Activated CD4-positive, alpha-beta memory T cell treated with anti-CD3 and anti-CD28 coated beads for 36 hours (primary cell): Measurements from ENCODE around the gene CHIC2. TPM values are rescaled to one million over a fixed set of nuclear protein-coding genes. Genes with fewer than 3 reads are reported as not detected.

Experiments used
- CTCF ChIA-PET: fragments of 350-600 bp; sonication (Branson Sonifier 250); formaldehyde crosslinking; loops from one replicate; lab custom pipeline; 2021; ENCODE audit warnings: antibody characterized with exemption, inconsistent platforms; lab: Charles Lee
- POLR2A ChIA-PET: fragments of 350-600 bp; sonication (Branson Sonifier 250); formaldehyde crosslinking; loops from one replicate; lab custom pipeline; 2021; ENCODE audit warnings: antibody characterized with exemption; lab: Charles Lee
- DNase-seq: peaks from one replicate; pipeline ENCODE4 v3.0.0-alpha.2; 2020
- H3K27ac Mint-ChIP-seq: one replicate; pipeline ENCODE4 v1.8.0; 2021; ENCODE audit warnings: mixed read lengths
- H3K27me3 Mint-ChIP-seq: one replicate; pipeline ENCODE4 v1.8.0; 2021; ENCODE audit warnings: mixed read lengths
- H3K36me3 Mint-ChIP-seq: one replicate; pipeline ENCODE4 v1.8.0; 2021; ENCODE audit warnings: mixed read lengths
- H3K4me1 Mint-ChIP-seq: one replicate; pipeline ENCODE4 v1.8.0; 2021; ENCODE audit warnings: low read depth, mixed read lengths
- H3K4me3 Mint-ChIP-seq: one replicate; pipeline ENCODE4 v1.8.0; 2021; ENCODE audit warnings: mild to moderate bottlenecking, mixed read lengths
- H3K9me3 Mint-ChIP-seq: one replicate; pipeline ENCODE4 v1.8.0; 2021; ENCODE audit warnings: mixed read lengths
- intact Hi-C: fragments of 100-400 bp; cut with micrococcal nuclease; formaldehyde crosslinking; loops from one replicate; pipeline ENCODE4 v1.15.1; 2023
- total RNA-seq, 2 experiments: library from RNA; stranded (reverse); gene quantifications; one replicate each; pipeline ENCODE4 v1.2.3, GENCODE V29; 2021

The CHIC2 gene
- total RNA-seq, 2 experiments from 2014 or later = 11.2 to 11.8 TPM

- H3K4me1 Mint-ChIP-seq = no peaks in the 10 kb centered on the region
- H3K27me3 Mint-ChIP-seq = no peaks in the 10 kb centered on the region
- no peak for DNase-seq
- POLR2A ChIA-PET = no interaction called here
- CTCF ChIA-PET = interaction anchor here (1.5 kb wide), 1 partner anchor 32 kb away, joined by 4 read pairs; no protein-coding TSS in a partner anchor
- intact Hi-C loops = no loop called here
- H3K27ac Mint-ChIP-seq = no peak overlapping the region
- H3K36me3 Mint-ChIP-seq = no peaks in the 10 kb centered on the region
- H3K4me3 Mint-ChIP-seq = no peak overlapping the region
- H3K9me3 Mint-ChIP-seq = no peaks in the 10 kb centered on the region
Observed at GRCh38 chr4:53962516-53963225, 101.7 kb downstream of the CHIC2 start.

DNA sequence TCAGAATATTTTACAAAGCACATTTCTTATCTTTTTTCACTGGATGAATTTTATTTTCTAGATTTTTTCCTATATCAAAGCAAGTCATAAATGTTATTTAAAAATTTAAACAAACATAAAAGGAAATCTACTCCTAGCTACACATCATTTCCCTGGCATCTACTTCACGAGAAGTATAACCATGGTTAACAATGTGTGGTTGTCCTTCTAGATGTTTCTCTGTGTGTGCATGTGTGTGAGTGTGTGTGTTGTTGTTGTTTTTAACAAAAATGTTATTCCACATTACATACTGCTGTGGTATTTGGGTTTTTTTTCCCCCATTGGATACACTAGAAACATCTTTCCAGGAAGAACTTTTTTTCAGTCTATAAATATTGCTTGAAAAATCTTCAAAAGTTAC is 103.1 kb downstream of the CHIC2 start:
- intact Hi-C loops = no loop called here
- ChIA-PET CTCF (interaction anchor here (1.5 kb wide), 1 partner anchor 31 kb away, joined by 4 read pairs; no protein-coding TSS in a partner anchor), POLR2A (no interaction called here)
- H3K27ac Mint-ChIP-seq = no peak overlapping the region
- no peak overlapping the region for H3K4me3 Mint-ChIP-seq
- no peaks in the 10 kb centered on the region for H3K9me3 Mint-ChIP-seq
- H3K27me3 Mint-ChIP-seq = no peaks in the 10 kb centered on the region
- DNase-seq = no peak
- no peaks in the 10 kb centered on the region for H3K4me1 Mint-ChIP-seq
- H3K36me3 Mint-ChIP-seq = no peaks in the 10 kb centered on the region

DNA sequence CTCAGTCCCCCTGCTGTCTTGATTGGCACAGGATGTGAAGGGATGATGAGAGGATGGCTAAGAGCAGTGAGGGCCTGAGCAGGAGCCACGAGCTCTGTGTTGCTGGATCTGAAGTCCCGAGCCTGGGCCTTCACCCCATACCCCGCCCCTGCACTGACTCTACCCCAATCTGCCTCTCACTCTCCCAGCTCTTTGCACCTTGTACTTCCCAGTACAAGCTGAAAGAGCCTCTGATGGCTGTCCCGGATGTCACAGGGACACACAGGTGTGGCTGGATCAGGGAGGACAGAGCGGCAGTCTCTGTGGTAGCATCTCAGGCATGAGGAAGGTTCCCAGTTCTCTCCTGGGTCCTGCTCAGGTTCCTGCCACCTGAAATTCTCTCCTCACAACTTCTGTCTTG is 103.6 kb downstream of the CHIC2 start:
- H3K4me3 Mint-ChIP-seq = no peak overlapping the region
- intact Hi-C loops = no loop called here
- no peaks in the 10 kb centered on the region for H3K27me3 Mint-ChIP-seq
- CTCF ChIA-PET = no interaction called here
- no peak overlapping the region for H3K27ac Mint-ChIP-seq
- H3K4me1 Mint-ChIP-seq = no peaks in the 10 kb centered on the region
- no peaks in the 10 kb centered on the region for H3K36me3 Mint-ChIP-seq
- POLR2A ChIA-PET = no interaction called here
- no peak for DNase-seq
- no peaks in the 10 kb centered on the region for H3K9me3 Mint-ChIP-seq

Other genes with a start within 250 kb of the CHIC2 start
- not detected for gene GSX2, start 35.6 kb upstream of the CHIC2 start, total RNA-seq
- gene PDGFRA, start 164.7 kb upstream of the CHIC2 start, total RNA-seq = not detected